GM12878 (cell line): ENCODE data around the gene HSD11B1L. TPM values are rescaled to one million over a fixed set of nuclear protein-coding genes. Genes with fewer than 3 reads are reported as not detected.

Experiments used
- BACH1 ChIP-seq: fragments of 450-650 bp; IDR thresholded peaks from 2 replicates; pipeline ENCODE4 v1.6.1; 2017; ENCODE audit warnings: mild to moderate bottlenecking, borderline replicate concordance
- CREM ChIP-seq: IDR thresholded peaks from 2 replicates; pipeline ENCODE4 v1.6.1; 2014; ENCODE audit warnings: antibody characterized with exemption, low read depth
- DPF2 ChIP-seq: fragments of 450-650 bp; IDR thresholded peaks from 2 replicates; pipeline ENCODE4 v1.6.1; 2017; ENCODE audit warnings: mild to moderate bottlenecking
- FOS ChIP-seq: IDR thresholded peaks from 3 replicates; pipeline ENCODE4 v1.6.1; 2011; ENCODE audit warnings: borderline replicate concordance; ENCODE audit not compliant: insufficient read length; ENCODE audit errors: extremely low read depth
- FOXM1 ChIP-seq: IDR thresholded peaks from 2 replicates; pipeline ENCODE4 v1.6.1; 2012; ENCODE audit warnings: low read depth, mild to moderate bottlenecking, inconsistent platforms, low read length, moderate library complexity
- IKZF1 ChIP-seq: fragments of 450-650 bp; conservative IDR thresholded peaks from 2 replicates; pipeline ENCODE4 v1.6.1; 2017; ENCODE audit warnings: antibody characterized with exemption, mild to moderate bottlenecking
- JUNB ChIP-seq: IDR thresholded peaks from 2 replicates; pipeline ENCODE4 v1.6.1; 2016; ENCODE audit warnings: antibody characterized with exemption, mild to moderate bottlenecking
- KDM1A ChIP-seq: fragments of 200-600 bp; sonication (generic); IDR thresholded peaks from 2 replicates; pipeline ENCODE4 v1.6.1; 2016; ENCODE audit warnings: borderline replicate concordance
- MEF2B ChIP-seq: fragments of 450-650 bp; IDR thresholded peaks from 2 replicates; pipeline ENCODE4 v1.6.1; 2018; ENCODE audit warnings: mild to moderate bottlenecking, moderate library complexity; ENCODE audit not compliant: partially characterized antibody, poor library complexity, severe bottlenecking
- POLR2A ChIP-seq: IDR thresholded peaks from 2 replicates; pipeline ENCODE4 v1.6.1; 2011; ENCODE audit warnings: low read depth, mild to moderate bottlenecking, low read length
- SMAD5 ChIP-seq: IDR thresholded peaks from 2 replicates; pipeline ENCODE4 v1.6.1; 2016; ENCODE audit warnings: antibody characterized with exemption, low read depth
- SUPT20H ChIP-seq: IDR thresholded peaks from 2 replicates; pipeline ENCODE4 v1.6.1; 2011; ENCODE audit warnings: low read depth, mild to moderate bottlenecking, low read length, moderate library complexity, borderline replicate concordance; ENCODE audit not compliant: control insufficient read depth
- YBX1 ChIP-seq: fragments of 450-650 bp; IDR thresholded peaks from 2 replicates; pipeline ENCODE4 v1.6.1; 2016; ENCODE audit warnings: antibody characterized with exemption
- polyA plus RNA-seq, 11 experiments: library from polyadenylated mRNA; depleted of rRNA in 4 of 11; unstranded in 6 of 11; stranded (reverse) in 5 of 11; fragments of >200 nt; fragmentation: Nextera tagmentation in 4 of 11; fragmentation: Illumina TruSeq in 1 of 11; extraction: Ambion mirVana in 4 of 11; extraction: Trizol in 1 of 11; gene quantifications; 1 replicate in 1 of 11; 2 replicates in 10 of 11; pipeline versions ENCODE4 v1.2.1 to v1.2.3, GENCODE V29; 2011 to 2016; ENCODE audit warnings: inconsistent platforms in 2 of 11, missing spikeins in 2 of 11, low read depth in 1 of 11
- total RNA-seq, 4 experiments: library from RNA; depleted of rRNA in 3 of 4; stranded (reverse); fragments of >200 nt in 3 of 4; fragmentation: Illumina TruSeq in 1 of 4; extraction: Trizol in 1 of 4; gene quantifications; 2 replicates each; pipeline versions ENCODE4 v1.2.1 to v1.2.3, GENCODE V29; 2013 to 2021
- TF ChIP-seq, protein P1 (sequence below): IDR thresholded peaks from 2 replicates; pipeline ENCODE4 v1.6.1; 2012; ENCODE audit warnings: low read length, inconsistent platforms
- TF ChIP-seq, protein P2 (sequence below): fragments of 450-650 bp; conservative IDR thresholded peaks from 2 replicates; pipeline ENCODE4 v1.6.1; 2017; ENCODE audit warnings: mild to moderate bottlenecking, moderate library complexity
- TF ChIP-seq, protein P3 (sequence below): fragments of 450-650 bp; IDR thresholded peaks from 2 replicates; pipeline ENCODE4 v1.6.1; 2017; ENCODE audit warnings: mild to moderate bottlenecking
- TF ChIP-seq, protein P4 (sequence below): fragments of 450-650 bp; IDR thresholded peaks from 2 replicates; pipeline ENCODE4 v1.6.1; 2016; ENCODE audit warnings: mild to moderate bottlenecking, moderate library complexity, borderline replicate concordance
- TF ChIP-seq, protein P5 (sequence below): IDR thresholded peaks from 2 replicates; pipeline ENCODE4 v1.6.1; 2011; ENCODE audit warnings: borderline replicate concordance, low read depth, mild to moderate bottlenecking, moderate library complexity, low read length; ENCODE audit not compliant: insufficient read depth, poor library complexity, severe bottlenecking

HSD11B1L gene
- total and polyA plus RNA-seq, 10 of the 15 experiments (the other 5 are each of a cell fraction or from before 2014, with no cell fraction given): 0.29 to 1.8 (median 1.1) TPM; not detected in 1

DNA sequence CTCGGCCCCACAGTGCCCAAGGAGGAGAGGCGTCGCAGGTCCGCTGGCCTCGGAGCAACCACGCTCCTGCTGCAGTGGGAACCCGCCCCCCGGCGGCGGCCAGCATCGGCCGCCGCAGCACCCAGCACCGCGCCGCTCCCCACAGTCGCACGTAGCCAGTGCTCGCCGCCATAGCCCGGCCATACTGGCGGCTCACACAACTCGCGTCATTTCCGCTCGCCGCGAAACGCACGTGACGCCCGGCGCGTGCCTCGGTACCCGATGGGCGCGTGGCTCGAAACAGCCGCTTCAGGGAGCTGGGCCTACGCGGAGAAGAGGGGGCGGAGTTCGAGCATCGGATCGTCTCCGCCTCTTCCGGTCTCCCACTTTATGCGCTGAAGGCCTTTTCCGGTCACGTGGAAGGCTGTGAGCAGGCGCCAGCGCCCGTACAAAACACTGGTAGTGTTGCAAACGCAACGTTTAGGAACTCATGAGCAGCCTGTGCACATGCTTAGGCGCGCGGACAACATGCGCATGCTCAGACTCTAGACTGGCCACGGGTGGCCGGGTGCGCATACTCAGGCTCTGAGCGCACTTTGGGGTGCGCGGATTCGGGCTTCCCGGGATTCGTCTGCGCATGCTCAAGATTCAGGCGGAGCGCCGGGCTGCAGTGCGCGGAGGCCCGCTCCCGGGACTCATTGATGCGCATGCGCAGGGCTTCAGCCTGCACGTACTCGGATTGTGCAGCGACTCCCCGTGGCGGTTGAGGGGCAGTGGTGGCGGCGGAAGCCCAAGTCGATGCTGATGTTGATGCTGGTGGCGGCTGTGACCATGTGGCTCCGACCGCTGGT lies 39.3 kb downstream of the HSD11B1L start, which contains the start of the genes CATSPERD and LONP1 (continued):
- TF ChIP-seq, protein P1, sequence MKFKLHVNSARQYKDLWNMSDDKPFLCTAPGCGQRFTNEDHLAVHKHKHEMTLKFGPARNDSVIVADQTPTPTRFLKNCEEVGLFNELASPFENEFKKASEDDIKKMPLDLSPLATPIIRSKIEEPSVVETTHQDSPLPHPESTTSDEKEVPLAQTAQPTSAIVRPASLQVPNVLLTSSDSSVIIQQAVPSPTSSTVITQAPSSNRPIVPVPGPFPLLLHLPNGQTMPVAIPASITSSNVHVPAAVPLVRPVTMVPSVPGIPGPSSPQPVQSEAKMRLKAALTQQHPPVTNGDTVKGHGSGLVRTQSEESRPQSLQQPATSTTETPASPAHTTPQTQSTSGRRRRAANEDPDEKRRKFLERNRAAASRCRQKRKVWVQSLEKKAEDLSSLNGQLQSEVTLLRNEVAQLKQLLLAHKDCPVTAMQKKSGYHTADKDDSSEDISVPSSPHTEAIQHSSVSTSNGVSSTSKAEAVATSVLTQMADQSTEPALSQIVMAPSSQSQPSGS: no peak
- TF ChIP-seq SUPT20H (no peak), DPF2 (peak; percentile 45; the same call in 1 of the 2 replicates), SMAD5 (no peak; the same call in 1 of the 2 replicates), MEF2B (no peak), FOXM1 (no peak), FOS (no peak), BACH1 (peak; percentile 54; the same call in 1 of the 2 replicates), KDM1A (no peak), POLR2A (peak; percentile 90), YBX1 (no peak), CREM (peak; percentile 99), IKZF1 (peak; percentile 99), JUNB (no peak)
- TF ChIP-seq, protein P2, sequence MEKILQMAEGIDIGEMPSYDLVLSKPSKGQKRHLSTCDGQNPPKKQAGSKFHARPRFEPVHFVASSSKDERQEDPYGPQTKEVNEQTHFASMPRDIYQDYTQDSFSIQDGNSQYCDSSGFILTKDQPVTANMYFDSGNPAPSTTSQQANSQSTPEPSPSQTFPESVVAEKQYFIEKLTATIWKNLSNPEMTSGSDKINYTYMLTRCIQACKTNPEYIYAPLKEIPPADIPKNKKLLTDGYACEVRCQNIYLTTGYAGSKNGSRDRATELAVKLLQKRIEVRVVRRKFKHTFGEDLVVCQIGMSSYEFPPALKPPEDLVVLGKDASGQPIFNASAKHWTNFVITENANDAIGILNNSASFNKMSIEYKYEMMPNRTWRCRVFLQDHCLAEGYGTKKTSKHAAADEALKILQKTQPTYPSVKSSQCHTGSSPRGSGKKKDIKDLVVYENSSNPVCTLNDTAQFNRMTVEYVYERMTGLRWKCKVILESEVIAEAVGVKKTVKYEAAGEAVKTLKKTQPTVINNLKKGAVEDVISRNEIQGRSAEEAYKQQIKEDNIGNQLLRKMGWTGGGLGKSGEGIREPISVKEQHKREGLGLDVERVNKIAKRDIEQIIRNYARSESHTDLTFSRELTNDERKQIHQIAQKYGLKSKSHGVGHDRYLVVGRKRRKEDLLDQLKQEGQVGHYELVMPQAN: peak; percentile 82; the same call in 1 of the 2 replicates
- TF ChIP-seq, protein P3, sequence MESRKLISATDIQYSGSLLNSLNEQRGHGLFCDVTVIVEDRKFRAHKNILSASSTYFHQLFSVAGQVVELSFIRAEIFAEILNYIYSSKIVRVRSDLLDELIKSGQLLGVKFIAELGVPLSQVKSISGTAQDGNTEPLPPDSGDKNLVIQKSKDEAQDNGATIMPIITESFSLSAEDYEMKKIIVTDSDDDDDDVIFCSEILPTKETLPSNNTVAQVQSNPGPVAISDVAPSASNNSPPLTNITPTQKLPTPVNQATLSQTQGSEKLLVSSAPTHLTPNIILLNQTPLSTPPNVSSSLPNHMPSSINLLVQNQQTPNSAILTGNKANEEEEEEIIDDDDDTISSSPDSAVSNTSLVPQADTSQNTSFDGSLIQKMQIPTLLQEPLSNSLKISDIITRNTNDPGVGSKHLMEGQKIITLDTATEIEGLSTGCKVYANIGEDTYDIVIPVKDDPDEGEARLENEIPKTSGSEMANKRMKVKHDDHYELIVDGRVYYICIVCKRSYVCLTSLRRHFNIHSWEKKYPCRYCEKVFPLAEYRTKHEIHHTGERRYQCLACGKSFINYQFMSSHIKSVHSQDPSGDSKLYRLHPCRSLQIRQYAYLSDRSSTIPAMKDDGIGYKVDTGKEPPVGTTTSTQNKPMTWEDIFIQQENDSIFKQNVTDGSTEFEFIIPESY: no peak
- TF ChIP-seq, protein P4, sequence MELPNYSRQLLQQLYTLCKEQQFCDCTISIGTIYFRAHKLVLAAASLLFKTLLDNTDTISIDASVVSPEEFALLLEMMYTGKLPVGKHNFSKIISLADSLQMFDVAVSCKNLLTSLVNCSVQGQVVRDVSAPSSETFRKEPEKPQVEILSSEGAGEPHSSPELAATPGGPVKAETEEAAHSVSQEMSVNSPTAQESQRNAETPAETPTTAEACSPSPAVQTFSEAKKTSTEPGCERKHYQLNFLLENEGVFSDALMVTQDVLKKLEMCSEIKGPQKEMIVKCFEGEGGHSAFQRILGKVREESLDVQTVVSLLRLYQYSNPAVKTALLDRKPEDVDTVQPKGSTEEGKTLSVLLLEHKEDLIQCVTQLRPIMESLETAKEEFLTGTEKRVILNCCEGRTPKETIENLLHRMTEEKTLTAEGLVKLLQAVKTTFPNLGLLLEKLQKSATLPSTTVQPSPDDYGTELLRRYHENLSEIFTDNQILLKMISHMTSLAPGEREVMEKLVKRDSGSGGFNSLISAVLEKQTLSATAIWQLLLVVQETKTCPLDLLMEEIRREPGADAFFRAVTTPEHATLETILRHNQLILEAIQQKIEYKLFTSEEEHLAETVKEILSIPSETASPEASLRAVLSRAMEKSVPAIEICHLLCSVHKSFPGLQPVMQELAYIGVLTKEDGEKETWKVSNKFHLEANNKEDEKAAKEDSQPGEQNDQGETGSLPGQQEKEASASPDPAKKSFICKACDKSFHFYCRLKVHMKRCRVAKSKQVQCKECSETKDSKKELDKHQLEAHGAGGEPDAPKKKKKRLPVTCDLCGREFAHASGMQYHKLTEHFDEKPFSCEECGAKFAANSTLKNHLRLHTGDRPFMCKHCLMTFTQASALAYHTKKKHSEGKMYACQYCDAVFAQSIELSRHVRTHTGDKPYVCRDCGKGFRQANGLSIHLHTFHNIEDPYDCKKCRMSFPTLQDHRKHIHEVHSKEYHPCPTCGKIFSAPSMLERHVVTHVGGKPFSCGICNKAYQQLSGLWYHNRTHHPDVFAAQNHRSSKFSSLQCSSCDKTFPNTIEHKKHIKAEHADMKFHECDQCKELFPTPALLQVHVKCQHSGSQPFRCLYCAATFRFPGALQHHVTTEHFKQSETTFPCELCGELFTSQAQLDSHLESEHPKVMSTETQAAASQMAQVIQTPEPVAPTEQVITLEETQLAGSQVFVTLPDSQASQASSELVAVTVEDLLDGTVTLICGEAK: peak; percentile 94
- TF ChIP-seq, protein P5, sequence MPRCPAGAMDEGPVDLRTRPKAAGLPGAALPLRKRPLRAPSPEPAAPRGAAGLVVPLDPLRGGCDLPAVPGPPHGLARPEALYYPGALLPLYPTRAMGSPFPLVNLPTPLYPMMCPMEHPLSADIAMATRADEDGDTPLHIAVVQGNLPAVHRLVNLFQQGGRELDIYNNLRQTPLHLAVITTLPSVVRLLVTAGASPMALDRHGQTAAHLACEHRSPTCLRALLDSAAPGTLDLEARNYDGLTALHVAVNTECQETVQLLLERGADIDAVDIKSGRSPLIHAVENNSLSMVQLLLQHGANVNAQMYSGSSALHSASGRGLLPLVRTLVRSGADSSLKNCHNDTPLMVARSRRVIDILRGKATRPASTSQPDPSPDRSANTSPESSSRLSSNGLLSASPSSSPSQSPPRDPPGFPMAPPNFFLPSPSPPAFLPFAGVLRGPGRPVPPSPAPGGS: no peak
